Activated CD4-positive, alpha-beta T cell treated with anti-CD3 and anti-CD28 coated beads, Interleukin-2, amount 50 U/mL, for 24 hours (primary cell): ENCODE measurements around the gene STK32B.

Source experiments
- DNase-seq, 2 donors: peaks; one replicate each; pipeline ENCODE4 v3.0.0-alpha.2; 2020; ENCODE audit warnings: low read depth in 1 of 2, low spot score in 1 of 2

Gene STK32B

GRCh38 chr4:5338531-5338930 lies 287.3 kb downstream of the STK32B start:
- DNase-seq = no peak

GRCh38 chr4:5340991-5341451 lies 289.7 kb downstream of the STK32B start:
- no peak for DNase-seq

DNA sequence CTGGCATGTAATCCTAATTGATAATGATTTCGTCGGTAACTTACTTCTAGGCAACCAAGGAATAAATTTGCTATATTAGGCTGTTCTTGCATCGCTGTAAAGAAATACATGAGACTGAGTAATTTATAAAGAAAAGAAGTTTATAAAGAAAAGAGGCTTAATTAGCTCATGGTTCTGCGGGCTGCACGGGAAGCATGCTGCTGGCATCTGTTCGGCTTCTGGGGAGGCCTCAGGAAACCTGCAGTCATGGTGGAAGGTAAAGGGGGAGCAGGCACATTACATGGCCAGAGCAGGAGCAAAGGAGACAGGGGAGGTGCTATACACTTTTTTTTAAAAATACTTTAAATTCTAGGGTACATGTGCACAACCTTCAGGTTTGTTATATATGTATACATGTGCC lies 290.2 kb downstream of the STK32B start:
- DNase-seq = no peak

DNA sequence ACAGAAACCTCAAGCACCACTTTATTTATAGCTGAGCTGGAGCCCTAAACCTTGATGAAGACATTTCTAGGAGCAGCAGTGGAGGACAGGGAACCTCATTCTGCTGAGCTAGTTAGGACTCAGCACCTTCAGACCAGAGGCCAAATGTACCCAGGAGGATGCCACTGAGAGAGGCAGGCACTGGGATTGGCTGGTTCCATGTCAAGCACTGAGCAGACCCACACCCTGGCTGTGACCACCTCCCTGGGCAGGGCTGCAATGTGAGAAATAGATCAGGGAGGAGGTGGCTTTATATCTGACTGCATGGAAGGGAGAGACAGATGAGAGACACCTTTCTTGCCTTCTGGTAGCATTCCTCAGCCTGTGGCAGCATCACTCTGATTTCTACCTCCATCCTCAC lies 304.6 kb downstream of the STK32B start:
- no peak for DNase-seq

DNA sequence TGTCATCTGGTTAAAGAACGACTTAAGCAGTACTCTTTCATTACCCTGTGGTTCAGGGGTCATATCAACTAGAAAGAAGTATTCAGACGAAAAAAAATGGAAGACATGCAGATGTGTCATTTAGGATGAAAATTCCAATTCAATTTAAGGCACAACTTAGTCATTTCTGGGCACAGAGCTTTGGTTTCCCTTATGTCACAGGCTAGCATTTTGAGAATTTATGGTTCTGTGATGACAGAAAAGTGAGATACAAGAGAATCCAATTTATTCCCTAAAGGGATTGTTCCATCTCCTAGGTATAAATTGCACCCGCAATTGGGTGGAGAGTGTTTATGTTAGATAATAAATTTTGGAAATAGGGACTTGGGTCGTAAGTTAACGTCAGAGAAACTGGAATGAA lies 306.6 kb downstream of the STK32B start:
- DNase-seq = no peak

- DNase-seq = no peak
Observed at GRCh38 chr4:5361968-5362367, 310.7 kb downstream of the STK32B start.

DNA sequence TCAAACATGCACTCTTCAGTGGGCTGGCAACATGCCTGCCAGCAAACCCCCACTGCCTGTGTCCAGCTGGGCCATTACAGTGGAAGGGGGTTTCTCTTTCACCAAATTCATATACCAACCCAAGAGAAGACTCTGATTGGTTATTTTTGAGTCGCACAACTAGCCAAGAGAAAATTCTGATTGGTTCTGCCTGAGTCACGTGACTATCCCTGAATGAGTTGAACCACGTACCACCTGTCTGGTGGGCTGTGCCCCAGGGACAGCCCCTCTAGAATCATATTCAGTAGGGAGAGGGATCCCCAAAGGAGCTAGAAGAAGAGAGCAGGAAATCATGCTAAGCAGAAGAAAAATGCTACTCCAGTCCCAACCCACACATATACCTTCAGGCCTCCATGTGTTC lies 313.1 kb downstream of the STK32B start:
- no peak for DNase-seq

DNA sequence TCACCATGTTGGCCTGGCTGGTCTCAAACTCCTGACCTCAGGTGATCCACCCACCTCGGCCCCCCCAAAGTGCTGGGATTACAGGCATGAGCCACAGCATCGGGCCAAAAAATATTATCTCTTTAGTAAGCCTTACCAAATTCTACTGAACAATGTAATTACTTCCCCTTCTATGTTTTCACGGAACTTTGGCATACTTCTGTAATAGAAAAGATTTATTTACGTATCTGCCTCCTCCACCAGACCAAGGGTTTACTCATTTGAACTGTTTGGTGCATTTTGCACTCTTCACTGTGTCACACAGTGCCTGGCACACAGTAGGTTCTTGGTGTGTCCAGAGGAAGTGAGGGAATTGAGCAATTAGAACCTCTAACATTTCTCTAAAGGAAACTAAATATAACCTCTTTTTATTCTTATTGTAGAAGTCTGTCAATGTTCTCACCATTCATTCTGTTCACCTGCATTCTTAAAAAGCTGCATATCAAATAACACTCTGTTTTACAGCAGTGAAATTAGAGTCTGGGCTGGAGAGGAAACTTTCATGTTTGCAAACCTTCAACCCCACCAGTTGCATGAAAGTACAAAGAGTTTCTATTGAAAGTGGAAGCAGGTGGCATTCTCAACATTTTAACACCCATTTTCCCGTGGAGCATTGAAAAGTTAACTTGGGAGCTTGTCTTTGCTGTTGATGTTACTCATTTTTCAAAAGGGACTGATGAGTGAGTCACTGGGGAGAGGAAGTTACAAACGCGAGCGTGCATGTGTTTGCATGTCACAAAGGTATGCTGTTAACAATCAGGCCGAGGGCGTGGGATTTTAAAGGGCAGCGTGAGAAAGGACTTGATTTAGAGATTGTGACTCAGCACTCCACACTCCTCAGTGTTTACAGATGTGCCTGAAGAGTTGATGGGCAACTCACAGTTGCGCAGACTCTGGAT lies 314.1 kb downstream of the STK32B start:
- no peak for DNase-seq

DNA sequence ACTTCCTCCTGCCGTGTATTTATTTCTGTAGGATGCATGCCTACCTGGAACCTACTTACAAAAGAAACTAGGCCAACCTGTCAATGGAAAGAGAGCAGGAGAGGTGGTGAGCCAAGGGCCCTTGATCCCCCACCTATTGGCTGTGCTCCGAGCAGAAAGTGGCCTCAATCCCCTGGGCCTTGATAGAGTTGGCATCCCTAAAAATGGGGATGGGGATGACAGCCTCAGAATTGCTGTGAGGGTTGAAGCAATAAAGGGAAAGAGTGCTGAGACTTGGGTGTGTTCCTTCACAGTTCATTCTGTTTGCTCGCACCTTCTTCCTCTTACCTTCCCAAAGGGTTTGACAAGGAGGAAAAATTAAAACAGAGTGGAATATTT lies 314.7 kb downstream of the STK32B start:
- no peak for DNase-seq

GRCh38 chr4:5366421-5366820 lies 315.1 kb downstream of the STK32B start:
- DNase-seq = no peak

- DNase-seq = no peak
Observed at GRCh38 chr4:5368426-5368825, 317.1 kb downstream of the STK32B start.

- DNase-seq = no peak
Observed at GRCh38 chr4:5370286-5370685, 319.0 kb downstream of the STK32B start.

DNA sequence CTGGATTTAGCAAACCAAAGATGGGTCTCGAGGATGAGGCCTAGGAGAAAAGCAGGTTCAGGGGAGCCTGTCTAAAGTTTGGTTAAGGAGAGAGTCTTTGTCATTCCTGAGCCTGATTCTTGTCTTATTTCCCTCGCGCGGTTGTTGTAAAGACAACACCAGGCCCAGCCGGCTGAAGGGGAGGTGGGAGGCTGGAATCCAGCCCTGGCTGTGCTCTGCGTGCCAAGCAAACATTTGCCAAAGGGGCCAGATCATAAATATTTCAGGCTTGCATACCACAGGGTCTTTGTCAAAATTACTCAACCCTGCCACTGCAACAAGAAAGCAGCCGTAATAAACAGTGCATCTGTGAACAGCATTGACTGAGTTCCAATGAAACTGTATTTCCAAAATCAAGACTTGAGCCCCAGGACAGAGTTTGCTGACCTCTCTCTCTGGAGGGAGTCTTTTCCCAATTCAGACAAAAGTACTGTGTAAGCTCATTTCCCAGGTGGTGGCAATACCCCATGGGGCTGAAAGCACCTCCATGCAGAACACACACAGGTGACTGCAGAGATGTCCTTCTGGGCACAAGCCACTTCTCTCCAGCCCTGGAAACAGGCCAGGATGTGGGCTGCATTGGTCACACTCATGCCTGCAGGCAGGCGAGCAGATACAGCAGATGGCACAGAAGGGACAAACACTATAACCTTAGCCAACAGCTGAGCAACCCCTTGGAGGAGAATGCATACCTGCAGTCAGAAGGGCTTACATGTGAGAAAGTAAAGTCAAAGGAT lies 320.3 kb downstream of the STK32B start:
- no peak for DNase-seq

GRCh38 chr4:5372198-5372597 lies 320.9 kb downstream of the STK32B start:
- no peak for DNase-seq

DNA sequence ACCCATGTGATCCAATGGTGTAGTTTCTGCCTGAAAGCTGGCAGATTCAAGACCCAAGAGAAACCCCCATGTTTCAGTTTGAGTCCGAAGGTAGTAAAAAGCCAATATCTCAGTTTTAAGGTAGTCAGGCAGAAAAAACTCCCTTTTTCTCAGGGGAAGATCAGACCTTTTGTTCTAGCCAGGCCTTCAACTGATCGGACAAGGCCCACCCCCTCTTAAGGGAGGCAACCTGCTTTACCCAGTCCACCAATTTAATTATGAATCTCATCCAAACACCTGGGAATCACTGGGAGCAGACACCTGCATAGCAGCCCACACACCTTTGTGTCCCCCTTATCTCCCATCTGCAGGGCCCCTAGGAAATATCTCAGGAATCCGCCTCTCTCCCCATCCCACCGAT lies 322.0 kb downstream of the STK32B start:
- DNase-seq = no peak

GRCh38 chr4:5374592-5374991 lies 323.3 kb downstream of the STK32B start:
- no peak for DNase-seq

DNA sequence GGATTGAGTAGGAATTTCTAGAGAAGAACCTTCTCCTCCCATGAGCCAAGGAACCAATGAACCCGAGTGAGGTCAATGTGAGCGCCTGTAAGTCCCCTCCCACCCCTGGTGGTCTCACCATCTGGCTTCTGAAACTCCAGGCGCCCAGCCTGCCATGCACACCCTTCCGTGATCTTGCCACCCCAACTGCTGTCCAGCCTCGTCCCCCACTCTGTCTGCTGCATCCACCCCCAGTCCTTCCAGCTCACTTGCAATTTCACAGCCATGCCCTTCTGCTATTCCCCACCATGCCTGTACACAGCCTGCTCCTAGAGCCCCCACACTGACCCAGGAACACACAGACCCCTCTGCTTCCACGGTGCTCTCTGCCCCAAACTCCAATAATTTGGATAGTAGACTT lies 323.7 kb downstream of the STK32B start:
- DNase-seq = no peak

DNA sequence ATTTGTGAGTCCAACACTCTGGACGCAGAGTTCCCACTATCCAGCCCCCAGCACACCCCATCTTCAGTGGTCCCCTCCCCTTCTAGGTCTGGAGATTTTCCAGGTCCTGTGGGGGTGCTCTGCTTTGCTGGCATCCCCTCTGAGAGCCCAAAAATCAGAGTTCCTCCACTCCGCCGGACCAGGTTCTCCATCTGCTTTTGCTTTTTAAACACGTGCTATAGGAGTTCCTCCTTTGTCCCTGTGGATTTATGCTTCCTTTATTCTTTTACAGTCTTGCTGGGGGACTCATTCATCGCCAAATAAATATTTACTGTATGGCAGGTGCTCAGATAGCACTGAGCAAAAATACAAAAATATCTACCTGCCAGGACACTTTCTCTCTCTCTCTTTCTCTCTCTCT lies 324.7 kb downstream of the STK32B start:
- DNase-seq = no peak

DNA sequence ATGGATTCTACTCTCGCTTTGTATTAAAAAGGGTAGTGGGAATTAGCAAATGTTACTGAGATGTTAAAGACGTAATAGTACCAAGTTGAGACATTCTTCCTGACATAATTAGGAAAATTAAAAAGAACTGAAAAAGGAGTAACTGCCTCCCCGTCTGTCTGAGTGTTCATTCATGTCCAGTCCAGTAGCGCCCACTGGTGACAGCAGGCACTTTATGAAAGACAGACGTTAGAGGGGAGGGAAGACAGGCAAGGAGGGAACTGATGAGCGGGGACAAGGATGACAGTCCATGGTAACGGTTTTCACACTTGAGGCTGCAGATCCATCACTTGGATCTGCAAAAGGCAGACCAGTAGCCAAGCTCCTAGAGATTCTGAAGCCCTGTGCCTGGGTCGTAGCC lies 326.7 kb downstream of the STK32B start:
- no peak for DNase-seq

DNA sequence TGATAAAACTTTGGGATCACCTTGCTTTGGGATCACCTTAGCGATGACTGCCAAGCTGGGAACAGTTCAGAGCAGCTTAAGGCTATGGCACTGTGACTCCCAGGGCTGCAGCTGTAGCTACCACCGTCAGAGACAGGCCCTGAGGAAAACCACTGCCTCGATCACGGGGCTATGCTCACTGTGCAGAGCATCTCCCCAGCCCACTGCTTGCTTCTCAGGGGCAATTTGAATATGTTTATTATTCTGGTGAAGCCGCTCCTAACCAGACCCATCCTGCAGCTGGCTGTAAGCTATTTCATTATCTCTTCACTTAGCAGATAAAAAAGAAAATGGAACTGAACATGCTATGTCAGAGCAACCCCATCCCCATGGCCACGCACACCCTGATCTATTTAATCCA lies 328.6 kb downstream of the STK32B start:
- DNase-seq = no peak

GRCh38 chr4:5381961-5382441 lies 330.7 kb downstream of the STK32B start:
- DNase-seq = no peak
